H1 (cell line): ENCODE results near the gene OSTF1. TPM values are rescaled to one million over a fixed set of nuclear protein-coding genes. Genes with fewer than 3 reads are reported as not detected.

Experiments used
- CTCF ChIA-PET: fragments of 300-600 bp; sonication (Branson Sonifier 250); formaldehyde crosslinking; loops from one replicate; lab custom pipeline; 2021; ENCODE audit not compliant: partially characterized antibody; lab: Charles Lee
- POLR2A ChIA-PET: fragments of 300-600 bp; sonication (Branson Sonifier 250); formaldehyde crosslinking; loops from one replicate; lab custom pipeline; 2021; ENCODE audit warnings: inconsistent platforms; ENCODE audit not compliant: partially characterized antibody; lab: Charles Lee
- DNase-seq, 2 experiments: peaks; one replicate each; pipeline versions ENCODE4 v3.0.0 to v3.0.0-alpha.2; 2010 to 2022; ENCODE audit warnings: low spot score in 2 of 2, low read depth in 1 of 2, mixed read lengths in 1 of 2
- FAIRE-seq: peaks from 2 replicates; lab custom pipeline; 2011; peaks lifted over from hg19 to GRCh38; lab: Jason Lieb, UNC
- H2AFZ ChIP-seq: 2 replicates; pipeline ENCODE4 v1.8.1; 2012; ENCODE audit warnings: low read length, inconsistent platforms
- H2AK5ac ChIP-seq: 2 replicates; pipeline ENCODE4 v1.6.1; 2013; ENCODE audit warnings: low read depth, low read length
- H2BK120ac ChIP-seq: replicated peaks from 2 replicates; pipeline ENCODE3; 2013; ENCODE audit warnings: low read depth, low read length, inconsistent platforms
- H2BK12ac ChIP-seq: 2 replicates; pipeline ENCODE4 v1.6.1; 2013; ENCODE audit warnings: low read depth, low read length
- H2BK15ac ChIP-seq: 2 replicates; pipeline ENCODE4 v1.6.1; 2013; ENCODE audit warnings: low read length
- H2BK20ac ChIP-seq: 2 replicates; pipeline ENCODE4 v1.6.1; 2013; ENCODE audit warnings: low read length
- H2BK5ac ChIP-seq: 2 replicates; pipeline ENCODE4 v1.6.1; 2013; ENCODE audit warnings: low read depth, low read length
- H3K14ac ChIP-seq: 2 replicates; pipeline ENCODE4 v1.6.1; 2013; ENCODE audit warnings: inconsistent platforms; ENCODE audit not compliant: insufficient read length
- H3K18ac ChIP-seq: 2 replicates; pipeline ENCODE4 v1.6.1; 2013; ENCODE audit warnings: low read length; ENCODE audit errors: extremely low read depth
- H3K23ac ChIP-seq: 2 replicates; pipeline ENCODE4 v1.6.1; 2013; ENCODE audit warnings: inconsistent platforms; ENCODE audit not compliant: insufficient read length
- H3K23me2 ChIP-seq: 2 replicates; pipeline ENCODE4 v1.6.1; 2013; ENCODE audit warnings: low read depth, low read length
- H3K27ac ChIP-seq: 2 replicates; pipeline ENCODE4 v1.6.1; 2011; ENCODE audit warnings: low read depth, low read length, inconsistent platforms
- H3K27me3 ChIP-seq, 4 experiments: replicated peaks in 1 of 4; 1 replicate in 1 of 4; 2 replicates in 3 of 4; pipeline versions ENCODE4 v1.6.1 to v1.8.1; 2011 to 2013; ENCODE audit warnings: low read length in 3 of 4, mild to moderate bottlenecking in 3 of 4, inconsistent platforms in 2 of 4, mixed read lengths in 2 of 4, moderate library complexity in 1 of 4; ENCODE audit not compliant: control insufficient read depth in 3 of 4, insufficient read depth in 3 of 4; ENCODE audit errors: extremely low read depth in 1 of 4
- H3K36me3 ChIP-seq, 4 experiments: 2 replicates each; pipeline versions ENCODE4 v1.6.1 to v1.8.1; 2011 to 2013; ENCODE audit warnings: mild to moderate bottlenecking in 4 of 4, low read length in 3 of 4, moderate library complexity in 2 of 4, control low read depth in 1 of 4, inconsistent platforms in 1 of 4; ENCODE audit not compliant: insufficient read depth in 4 of 4, control insufficient read depth in 2 of 4
- H3K4ac ChIP-seq: replicated peaks from 2 replicates; pipeline ENCODE3; 2013; ENCODE audit warnings: low read length, low read depth, mixed read lengths, inconsistent platforms; ENCODE audit not compliant: insufficient read length
- H3K4me1 ChIP-seq, 4 experiments: replicated peaks in 1 of 4; 1 replicate in 1 of 4; 2 replicates in 3 of 4; pipeline versions ENCODE4 v1.6.1 to v1.8.1; 2011 to 2013; ENCODE audit warnings: low read length in 3 of 4, inconsistent platforms in 2 of 4, mixed read lengths in 1 of 4; ENCODE audit not compliant: insufficient read depth in 4 of 4, control insufficient read depth in 3 of 4
- H3K4me2 ChIP-seq, 2 experiments: 2 replicates each; pipeline versions ENCODE4 v1.6.1 to v1.8.1; 2011 to 2013; ENCODE audit warnings: low read depth in 2 of 2, low read length in 2 of 2, control low read depth in 1 of 2, inconsistent platforms in 1 of 2, mild to moderate bottlenecking in 1 of 2; ENCODE audit not compliant: insufficient read depth in 1 of 2
- H3K4me3 ChIP-seq, 4 experiments: fragments of 200-600, 300-600 bp in 1 of 4; sonication (generic), shearing (Covaris generic), sonication (Bioruptor Twin) in 1 of 4; 2 replicates each; pipeline versions ENCODE4 v1.5.1 to v1.8.1; 2011 to 2016; ENCODE audit warnings: low read length in 4 of 4, low read depth in 3 of 4, control low read depth in 2 of 4, inconsistent platforms in 2 of 4, mild to moderate bottlenecking in 2 of 4, mixed read lengths in 1 of 4, moderate library complexity in 1 of 4; ENCODE audit not compliant: insufficient read depth in 2 of 4; ENCODE audit errors: extremely low read depth in 1 of 4
- H3K56ac ChIP-seq: replicated peaks from 2 replicates; pipeline ENCODE3; 2013; ENCODE audit warnings: low read depth, mild to moderate bottlenecking, mixed read lengths, low read length, inconsistent platforms; ENCODE audit not compliant: insufficient read length
- H3K79me1 ChIP-seq: 2 replicates; pipeline ENCODE4 v1.6.1; 2013; ENCODE audit warnings: low read depth, low read length, control low read depth
- H3K79me2 ChIP-seq, 2 experiments: 2 replicates each; pipeline versions ENCODE4 v1.6.1 to v1.8.1; 2012 to 2013; ENCODE audit warnings: low read length in 2 of 2, mild to moderate bottlenecking in 2 of 2, inconsistent platforms in 1 of 2; ENCODE audit not compliant: insufficient read depth in 2 of 2, control insufficient read depth in 1 of 2
- H3K9ac ChIP-seq, 4 experiments: replicated peaks in 1 of 4; 1 replicate in 1 of 4; 2 replicates in 3 of 4; pipeline versions ENCODE4 v1.6.1 to v1.8.1; 2011 to 2013; ENCODE audit warnings: low read depth in 3 of 4, low read length in 3 of 4, control low read depth in 2 of 4, mild to moderate bottlenecking in 2 of 4, moderate library complexity in 2 of 4, inconsistent platforms in 1 of 4; ENCODE audit errors: extremely low read depth in 1 of 4
- H3K9me3 ChIP-seq, 2 experiments: 2 replicates each; pipeline versions ENCODE4 v1.6.1 to v1.8.1; 2012 to 2013; ENCODE audit warnings: mild to moderate bottlenecking in 2 of 2, moderate library complexity in 2 of 2, control low read depth in 1 of 2, inconsistent platforms in 1 of 2, low read depth in 1 of 2, low read length in 1 of 2, mixed read lengths in 1 of 2; ENCODE audit not compliant: insufficient read depth in 2 of 2
- H4K20me1 ChIP-seq, 2 experiments: replicated peaks in 1 of 2; 2 replicates each; pipeline versions ENCODE3 to v1.8.1; 2011 to 2013; ENCODE audit warnings: inconsistent platforms in 2 of 2, low read length in 2 of 2, mild to moderate bottlenecking in 1 of 2; ENCODE audit not compliant: insufficient read depth in 2 of 2, control insufficient read depth in 1 of 2
- H4K5ac ChIP-seq: 2 replicates; pipeline ENCODE4 v1.6.1; 2013; ENCODE audit warnings: low read length, low read depth, mixed read lengths, inconsistent platforms; ENCODE audit not compliant: insufficient read length
- H4K8ac ChIP-seq: 2 replicates; pipeline ENCODE4 v1.8.0; 2013; ENCODE audit warnings: mild to moderate bottlenecking, moderate library complexity, low read length, inconsistent platforms; ENCODE audit not compliant: insufficient read depth; ENCODE audit errors: extremely low read depth
- H4K91ac ChIP-seq: replicated peaks from 2 replicates; pipeline ENCODE3; 2013; ENCODE audit warnings: low read length, mixed read lengths, inconsistent platforms; ENCODE audit not compliant: insufficient read length
- CBX5 ChIP-seq: fragments of 300-800, 300-1000 bp; sonication (generic); IDR thresholded peaks from 2 replicates; pipeline ENCODE4 v1.7.1; 2016; ENCODE audit warnings: antibody characterized with exemption, low read length, low read depth
- EP300 ChIP-seq, 2 experiments: IDR thresholded peaks; 1 replicate in 1 of 2; 2 replicates in 1 of 2; pipeline ENCODE4 v1.6.1; 2011 to 2012; ENCODE audit warnings: low read depth in 2 of 2, low read length in 2 of 2, mild to moderate bottlenecking in 2 of 2, borderline replicate concordance in 1 of 2, inconsistent platforms in 1 of 2, moderate library complexity in 1 of 2
- FOSL1 ChIP-seq: IDR thresholded peaks from 2 replicates; pipeline ENCODE4 v1.6.1; 2011; ENCODE audit warnings: mild to moderate bottlenecking, low read depth, low read length, moderate library complexity; ENCODE audit not compliant: insufficient read depth
- JUND ChIP-seq: IDR thresholded peaks from 2 replicates; pipeline ENCODE4 v1.6.1; 2011; ENCODE audit warnings: mild to moderate bottlenecking, improper control_type of control experiment, low read length
- KDM4A ChIP-seq: IDR thresholded peaks from one replicate; pipeline ENCODE4 v1.7.1; 2012; ENCODE audit warnings: low read depth, mild to moderate bottlenecking, moderate library complexity, low read length, inconsistent platforms; ENCODE audit not compliant: severe bottlenecking
- NRF1 ChIP-seq: IDR thresholded peaks from 2 replicates; pipeline ENCODE4 v1.6.1; 2011; ENCODE audit warnings: mild to moderate bottlenecking, low read depth, low read length, improper control_type of control experiment
- RXRA ChIP-seq: IDR thresholded peaks from 2 replicates; pipeline ENCODE4 v1.6.1; 2011; ENCODE audit warnings: low read depth, mild to moderate bottlenecking, low read length, moderate library complexity; ENCODE audit not compliant: insufficient read depth
- SP2 ChIP-seq: IDR thresholded peaks from 2 replicates; pipeline ENCODE4 v1.6.1; 2012; ENCODE audit warnings: mild to moderate bottlenecking, low read length, inconsistent platforms
- TAF1 ChIP-seq: IDR thresholded peaks from 2 replicates; pipeline ENCODE4 v1.6.1; 2011; ENCODE audit warnings: mild to moderate bottlenecking, low read depth, low read length
- TCF12 ChIP-seq: IDR thresholded peaks from 2 replicates; pipeline ENCODE4 v1.6.1; 2011; ENCODE audit warnings: low read depth, mild to moderate bottlenecking, low read length
- WGBS, 2 experiments: shearing (Covaris generic) in 1 of 2; methylation state at CpG; one replicate each; pipeline versions ENCODE4 v1.1.6 to v1.1.7; 2013 to 2015; ENCODE audit warnings: low lambda C conversion rate in 2 of 2, mixed read lengths in 2 of 2, inconsistent platforms in 1 of 2, low coverage in 1 of 2, missing lambda C conversion rate in 1 of 2; ENCODE audit not compliant: insufficient replicate concordance in 2 of 2, insufficient coverage in 1 of 2, insufficient read length in 1 of 2; ENCODE audit errors: extremely low coverage in 1 of 2, missing lambda C conversion rate in 1 of 2; 5-methylcytosine and 5-hydroxymethylcytosine counted together
- polyA plus RNA-seq, 7 experiments: library from polyadenylated mRNA; depleted of rRNA in 3 of 7; stranded (reverse) in 5 of 7; unstranded in 2 of 7; fragments of >200 nt in 5 of 7; fragments of 200-250 nt in 2 of 7; gene quantifications; 1 replicate in 5 of 7; 2 replicates in 1 of 7; 4 replicates in 1 of 7; pipeline versions ENCODE4 v1.2.1 to v1.2.3, GENCODE V29; 2011 to 2013; ENCODE audit warnings: missing spikeins in 2 of 7, mixed read lengths in 2 of 7
- total RNA-seq: library from RNA; stranded (reverse); fragmentation: NEBNext Ultra II Directional; extraction: Animal tissue kit (Norgen Biotek cat#: 25700); gene quantifications from 2 replicates; pipeline ENCODE4 v1.2.1, GENCODE V29; 2021
- TF ChIP-seq, protein P1 (sequence below): IDR thresholded peaks from 2 replicates; pipeline ENCODE4 v1.6.1; 2012; ENCODE audit warnings: inconsistent platforms

Gene OSTF1
- total and polyA plus RNA-seq, 2 of the 8 experiments (the other 6 are each of a cell fraction or from before 2014, with no cell fraction given) = 5.0 to 18.9 TPM

DNA sequence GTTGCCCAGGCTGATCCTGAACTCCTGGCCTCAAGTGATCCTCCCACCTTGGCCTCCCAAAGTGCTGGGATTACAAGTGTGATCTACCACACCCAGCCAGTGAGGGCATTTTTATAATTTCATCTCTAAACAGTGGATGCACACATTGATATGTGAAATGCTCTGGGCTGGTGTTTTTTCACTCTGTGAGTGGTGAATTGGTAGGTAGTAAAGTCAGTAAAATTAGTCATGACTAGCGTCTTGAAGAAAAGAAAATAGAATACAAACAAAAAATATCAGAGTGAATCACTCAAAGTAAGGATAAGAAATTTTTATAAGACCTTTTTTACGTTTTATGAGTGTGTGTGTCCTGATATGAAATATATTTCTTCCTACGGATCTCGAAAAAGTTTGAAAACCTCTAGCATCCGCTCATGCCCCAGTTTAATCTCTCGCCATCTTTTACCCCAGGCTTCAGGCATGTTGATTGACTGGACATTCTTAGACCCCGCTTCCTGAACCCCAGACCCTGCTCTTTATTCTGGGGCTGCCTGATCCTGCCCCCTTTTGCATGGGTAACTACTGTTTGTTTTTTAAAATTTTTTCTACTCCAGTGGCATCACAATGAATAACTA, 14.0 kb downstream of the OSTF1 start:
- ChIA-PET POLR2A (no interaction called here), CTCF (interaction anchor here (0.7 to 1.3 kb wide), 4 partner anchors 11 to 1173 kb away, joined by 3 read pairs; no protein-coding TSS in a partner anchor)
- H4K91ac ChIP-seq = no peak overlapping the region
- H4K20me1 ChIP-seq = no peaks in the 10 kb centered on the region
- DNase-seq (no peak), FAIRE-seq (no peak)
- no peak overlapping the region for H3K4me3 ChIP-seq
- no peak overlapping the region for H4K5ac ChIP-seq
- H3K4me1 ChIP-seq = no peaks in the 10 kb centered on the region
- no peak overlapping the region for H2AK5ac ChIP-seq
- no peaks in the 10 kb centered on the region for H3K79me2 ChIP-seq
- no peak overlapping the region for H2BK5ac ChIP-seq
- H3K27me3 ChIP-seq = no peaks in the 10 kb centered on the region
- no peak overlapping the region for H3K9ac ChIP-seq
- 97% methylated on average over 7 of the region's 7 CpGs; no CpG with 5 or more reads in 1 of the 2 experiments for WGBS, 2 experiments
- H3K4ac ChIP-seq = no peak overlapping the region
- no peak overlapping the region for H2BK120ac ChIP-seq
- no peaks in the 10 kb centered on the region for H3K36me3 ChIP-seq
- no peak overlapping the region for H3K14ac ChIP-seq
- H2BK12ac ChIP-seq = no peak overlapping the region
- no peak overlapping the region for H2BK15ac ChIP-seq
- no peaks in the 10 kb centered on the region; the same call in 1 of the 2 replicates for H3K79me1 ChIP-seq
- no peak overlapping the region for H3K4me2 ChIP-seq
- no peak overlapping the region for H3K18ac ChIP-seq
- no peak overlapping the region for H3K56ac ChIP-seq
- H3K23me2 ChIP-seq = peaks cover 1% of the 10 kb centered on the region; the same call in 1 of the 2 replicates
- H3K27ac ChIP-seq = no peak overlapping the region
- H3K23ac ChIP-seq = no peak overlapping the region
- H2AFZ ChIP-seq = no peak overlapping the region
- no peaks in the 10 kb centered on the region for H3K9me3 ChIP-seq
- no peak overlapping the region for H4K8ac ChIP-seq
- H2BK20ac ChIP-seq = no peak overlapping the region
- TF ChIP-seq CBX5 = no peak
- no peak for TF ChIP-seq TAF1
- TF ChIP-seq SP2 = no peak
- TF ChIP-seq TCF12 = no peak
- TF ChIP-seq JUND = no peak
- TF ChIP-seq, protein P1, sequence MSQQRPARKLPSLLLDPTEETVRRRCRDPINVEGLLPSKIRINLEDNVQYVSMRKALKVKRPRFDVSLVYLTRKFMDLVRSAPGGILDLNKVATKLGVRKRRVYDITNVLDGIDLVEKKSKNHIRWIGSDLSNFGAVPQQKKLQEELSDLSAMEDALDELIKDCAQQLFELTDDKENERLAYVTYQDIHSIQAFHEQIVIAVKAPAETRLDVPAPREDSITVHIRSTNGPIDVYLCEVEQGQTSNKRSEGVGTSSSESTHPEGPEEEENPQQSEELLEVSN = no peak
- no peak for TF ChIP-seq RXRA
- TF ChIP-seq FOSL1 = no peak
- no peak for TF ChIP-seq NRF1
- no peak for TF ChIP-seq KDM4A
- no peak for TF ChIP-seq EP300 (IDR thresholded peaks at IDR 0.05; ENCODE audit: borderline replicate concordance in 1 of 2, low read depth in 2 of 2, low read length in 2 of 2)
